Mucosa of stomach (tissue), 1 donor: ENCODE data around the gene LYPD6B.

Experiments used
- H3K27me3 ChIP-seq: one replicate; pipeline ENCODE4 v1.7.0; 2013; ENCODE audit warnings: mild to moderate bottlenecking, low read length; ENCODE audit not compliant: control insufficient read depth, insufficient read depth
- H3K36me3 ChIP-seq: one replicate; pipeline ENCODE4 v1.7.0; 2013; ENCODE audit warnings: low read length; ENCODE audit not compliant: control insufficient read depth, insufficient read depth
- H3K4me1 ChIP-seq: one replicate; pipeline ENCODE4 v1.7.0; 2013; ENCODE audit warnings: mild to moderate bottlenecking, low read length; ENCODE audit not compliant: control insufficient read depth, insufficient read depth
- H3K4me3 ChIP-seq: one replicate; pipeline ENCODE4 v1.7.0; 2013; ENCODE audit warnings: low read length
- H3K9ac ChIP-seq: one replicate; pipeline ENCODE4 v1.7.0; 2013; ENCODE audit warnings: mild to moderate bottlenecking, low read length, moderate library complexity
- H3K9me3 ChIP-seq: one replicate; pipeline ENCODE4 v1.7.0; 2013; ENCODE audit warnings: mild to moderate bottlenecking, low read length, moderate library complexity; ENCODE audit not compliant: control insufficient read depth
- donor health status: Pancreatic carcinoma.

LYPD6B gene

DNA sequence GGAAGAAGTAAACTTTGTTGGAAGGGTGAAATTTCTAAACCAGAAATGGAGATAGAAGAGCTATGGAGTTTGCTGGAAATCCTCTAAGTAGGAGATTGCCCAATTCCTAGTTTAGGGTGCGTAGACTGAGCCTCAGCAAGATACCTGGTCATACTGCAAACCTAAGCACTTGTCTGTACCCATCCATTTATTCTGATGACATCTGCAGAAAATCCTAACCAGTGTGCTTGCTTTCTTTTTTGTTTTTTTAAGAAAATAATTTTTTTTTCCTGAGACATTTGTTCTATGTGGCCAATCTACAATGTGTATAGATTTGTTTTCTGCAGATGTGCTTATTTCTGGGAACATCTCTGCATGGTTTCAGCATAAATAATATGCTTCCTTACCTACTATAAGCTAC is 144.7 kb downstream of the LYPD6B start:
- Histone ChIP-seq H3K4me1 (peaks cover 31% of the 10 kb centered on the region), H3K9ac (no peak overlapping the region), H3K36me3 (no peaks in the 10 kb centered on the region), H3K4me3 (no peak overlapping the region), H3K27me3 (no peaks in the 10 kb centered on the region), H3K9me3 (no peaks in the 10 kb centered on the region)

GRCh38 chr2:149184991-149185390 is 146.5 kb downstream of the LYPD6B start:
- Histone ChIP-seq H3K27me3 (no peaks in the 10 kb centered on the region), H3K36me3 (no peaks in the 10 kb centered on the region), H3K9ac (no peak overlapping the region), H3K4me1 (peaks cover 39% of the 10 kb centered on the region), H3K4me3 (no peak overlapping the region), H3K9me3 (no peaks in the 10 kb centered on the region)

GRCh38 chr2:149185942-149186490 is 147.5 kb downstream of the LYPD6B start:
- H3K36me3 ChIP-seq: no peaks in the 10 kb centered on the region
- no peak overlapping the region for H3K9ac ChIP-seq
- no peaks in the 10 kb centered on the region for H3K9me3 ChIP-seq
- H3K4me1 ChIP-seq: peaks cover 39% of the 10 kb centered on the region
- H3K4me3 ChIP-seq: no peak overlapping the region
- no peaks in the 10 kb centered on the region for H3K27me3 ChIP-seq

DNA sequence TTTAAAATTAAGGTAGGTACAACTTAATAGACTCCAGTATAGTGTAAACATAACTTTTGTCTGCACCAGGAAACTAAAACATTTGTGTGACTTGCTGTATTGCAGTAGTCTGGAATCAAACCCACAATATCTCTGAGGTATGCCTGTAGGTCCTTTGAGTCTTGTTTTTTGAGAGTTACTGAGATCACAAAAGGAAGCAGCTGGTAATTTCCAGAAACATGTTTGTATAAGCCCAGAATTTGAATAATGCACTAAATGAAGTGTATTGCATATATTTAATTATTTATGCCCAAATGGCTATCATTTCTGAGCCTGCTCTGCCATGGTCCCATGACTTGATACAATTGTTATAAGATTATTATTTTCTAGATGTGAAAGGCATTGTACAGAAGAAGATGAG is 148.6 kb downstream of the LYPD6B start:
- Histone ChIP-seq H3K9me3 (no peaks in the 10 kb centered on the region), H3K9ac (no peak overlapping the region), H3K4me1 (peaks cover 39% of the 10 kb centered on the region), H3K36me3 (no peaks in the 10 kb centered on the region), H3K27me3 (no peaks in the 10 kb centered on the region), H3K4me3 (no peak overlapping the region)

GRCh38 chr2:149188291-149188690 is 149.8 kb downstream of the LYPD6B start:
- Histone ChIP-seq H3K4me1 (peaks cover 39% of the 10 kb centered on the region), H3K4me3 (no peak overlapping the region)

DNA sequence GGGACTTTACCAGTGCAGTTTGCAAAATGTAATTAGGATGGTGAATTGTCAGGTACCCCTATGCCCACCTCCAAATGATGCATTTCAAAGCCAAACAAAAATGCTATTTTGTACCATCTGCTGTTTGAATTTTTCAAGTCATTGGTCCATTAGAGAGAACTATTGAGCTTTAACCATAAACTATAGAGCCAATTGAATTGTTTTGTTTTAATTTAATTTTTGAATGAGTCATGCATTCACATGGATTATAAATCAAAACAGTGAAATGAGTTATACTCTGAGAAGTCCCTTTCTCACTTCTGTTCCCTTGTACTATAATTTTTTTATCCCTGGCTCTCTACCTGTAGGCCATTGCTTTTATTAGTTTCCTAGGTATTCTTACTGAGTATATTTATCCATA is 151.3 kb downstream of the LYPD6B start:
- Histone ChIP-seq H3K4me3 (no peak overlapping the region), H3K27me3 (no peaks in the 10 kb centered on the region), H3K36me3 (no peaks in the 10 kb centered on the region), H3K4me1 (peaks cover 39% of the 10 kb centered on the region), H3K9ac (no peak overlapping the region), H3K9me3 (no peaks in the 10 kb centered on the region)

More at GRCh38 chr2:149188291-149188690, 149.8 kb downstream of the LYPD6B start:
- Histone ChIP-seq H3K36me3 (no peaks in the 10 kb centered on the region), H3K9me3 (no peaks in the 10 kb centered on the region), H3K27me3 (no peaks in the 10 kb centered on the region), H3K9ac (no peak overlapping the region)

GRCh38 chr2:149191915-149192314 is 153.4 kb downstream of the LYPD6B start:
- Histone ChIP-seq H3K27me3 (no peaks in the 10 kb centered on the region), H3K36me3 (no peaks in the 10 kb centered on the region), H3K9me3 (no peaks in the 10 kb centered on the region), H3K4me3 (no peak overlapping the region), H3K4me1 (peaks cover 17% of the 10 kb centered on the region), H3K9ac (no peak overlapping the region)

DNA sequence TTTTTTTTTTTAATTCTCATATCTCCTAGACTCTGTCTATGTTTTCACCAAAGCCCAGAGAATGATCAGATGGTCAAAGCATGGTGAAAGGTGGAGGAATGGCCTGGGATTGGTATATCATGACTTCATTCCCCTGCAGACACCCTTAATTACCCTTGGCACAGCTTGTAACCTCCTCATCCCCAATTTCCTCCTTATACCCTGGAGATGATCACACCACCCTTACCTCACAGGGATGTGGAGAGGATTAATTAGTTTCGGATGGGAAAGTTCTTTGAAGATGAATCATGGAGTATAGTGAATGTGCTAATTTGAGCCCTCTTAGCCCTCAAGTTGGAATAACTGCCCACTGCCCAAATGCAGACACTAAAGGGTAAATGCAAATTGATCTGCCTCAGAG is 153.9 kb downstream of the LYPD6B start:
- Histone ChIP-seq H3K36me3 (no peaks in the 10 kb centered on the region), H3K4me1 (peaks cover 12% of the 10 kb centered on the region), H3K9me3 (no peaks in the 10 kb centered on the region), H3K4me3 (no peak overlapping the region), H3K9ac (no peak overlapping the region), H3K27me3 (no peaks in the 10 kb centered on the region)

DNA sequence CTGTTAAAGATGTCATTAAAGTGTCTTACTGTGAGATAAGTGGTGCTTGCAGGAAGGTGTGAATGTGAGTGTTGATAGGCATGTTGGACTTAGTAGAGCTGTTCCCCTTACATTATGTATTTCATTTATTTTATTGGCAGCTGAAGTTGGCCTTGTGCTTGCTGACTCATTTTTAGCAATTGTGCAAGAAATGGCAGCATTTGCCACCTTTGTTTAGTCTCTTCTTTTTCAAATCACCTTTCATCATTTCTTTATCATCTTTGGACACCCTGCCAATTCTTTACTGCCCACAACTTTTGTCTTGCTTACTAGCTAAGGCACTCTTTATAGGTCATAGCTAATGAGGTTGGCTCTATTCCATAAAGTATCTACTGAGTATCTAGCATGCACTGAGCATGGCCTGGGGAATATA is 161.6 kb downstream of the LYPD6B start:
- Histone ChIP-seq H3K9me3 (no peaks in the 10 kb centered on the region), H3K27me3 (no peaks in the 10 kb centered on the region), H3K4me1 (peaks cover 14% of the 10 kb centered on the region), H3K9ac (no peak overlapping the region), H3K4me3 (no peak overlapping the region), H3K36me3 (no peaks in the 10 kb centered on the region)

GRCh38 chr2:149204686-149205085 is 166.2 kb downstream of the LYPD6B start:
- no peaks in the 10 kb centered on the region for H3K27me3 ChIP-seq
- no peaks in the 10 kb centered on the region for H3K9me3 ChIP-seq
- no peak overlapping the region for H3K9ac ChIP-seq
- peaks cover 19% of the 10 kb centered on the region for H3K4me1 ChIP-seq
- H3K4me3 ChIP-seq: no peak overlapping the region
- H3K36me3 ChIP-seq: no peaks in the 10 kb centered on the region

DNA sequence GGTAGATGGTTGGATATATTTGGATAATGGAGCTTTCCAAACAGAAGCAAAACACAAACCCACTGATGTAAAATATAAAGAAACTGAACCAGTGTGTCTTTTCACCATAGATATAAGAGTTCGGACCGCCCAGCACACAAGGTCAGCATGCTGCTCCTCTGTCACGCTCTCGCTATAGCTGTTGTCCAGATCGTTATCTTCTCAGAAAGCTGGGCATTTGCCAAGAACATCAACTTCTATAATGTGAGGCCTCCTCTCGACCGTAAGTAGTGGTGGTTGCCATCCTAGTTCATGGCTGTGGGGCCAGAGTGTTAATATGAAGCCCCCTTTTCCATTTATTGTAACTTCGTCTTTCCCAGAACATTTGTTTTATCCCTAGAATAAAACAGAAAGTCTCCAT is 166.6 kb downstream of the LYPD6B start:
- Histone ChIP-seq H3K4me3 (no peak overlapping the region), H3K9me3 (no peaks in the 10 kb centered on the region), H3K27me3 (no peaks in the 10 kb centered on the region), H3K9ac (no peak overlapping the region), H3K4me1 (peaks cover 15% of the 10 kb centered on the region), H3K36me3 (no peaks in the 10 kb centered on the region)

GRCh38 chr2:149213764-149214493 is 175.4 kb downstream of the LYPD6B start:
- no peaks in the 10 kb centered on the region for H3K9me3 ChIP-seq
- H3K4me1 ChIP-seq: peaks cover 12% of the 10 kb centered on the region
- no peaks in the 10 kb centered on the region for H3K36me3 ChIP-seq
- no peak overlapping the region for H3K9ac ChIP-seq
- H3K4me3 ChIP-seq: no peak overlapping the region
- H3K27me3 ChIP-seq: no peaks in the 10 kb centered on the region
